Endothelial cell (in vitro differentiated cells): ENCODE data around the gene DFFB. TPM values are rescaled to one million over a fixed set of nuclear protein-coding genes. Genes with fewer than 3 reads are reported as not detected.

Experiments used
- DNase-seq: peaks from one replicate; pipeline ENCODE4 v3.0.0; 2021; ENCODE audit warnings: low spot score
- H3K27ac Mint-ChIP-seq: one replicate; pipeline ENCODE4 v1.8.0; 2021; ENCODE audit warnings: mixed read lengths, inconsistent platforms; ENCODE audit not compliant: unreplicated experiment
- H3K27me3 Mint-ChIP-seq: one replicate; pipeline ENCODE4 v1.8.0; 2021; ENCODE audit warnings: mild to moderate bottlenecking, moderate library complexity, mixed read lengths, inconsistent platforms; ENCODE audit not compliant: unreplicated experiment
- H3K36me3 Mint-ChIP-seq: one replicate; pipeline ENCODE4 v1.8.0; 2021; ENCODE audit warnings: mild to moderate bottlenecking, low read depth, mixed read lengths, inconsistent platforms; ENCODE audit not compliant: unreplicated experiment
- H3K4me1 Mint-ChIP-seq: one replicate; pipeline ENCODE4 v1.8.0; 2021; ENCODE audit warnings: mild to moderate bottlenecking, mixed read lengths, inconsistent platforms; ENCODE audit not compliant: unreplicated experiment
- H3K4me3 Mint-ChIP-seq: one replicate; pipeline ENCODE4 v1.8.0; 2021; ENCODE audit warnings: mild to moderate bottlenecking, mixed read lengths, inconsistent platforms; ENCODE audit not compliant: unreplicated experiment
- H3K9me3 Mint-ChIP-seq: one replicate; pipeline ENCODE4 v1.8.0; 2021; ENCODE audit warnings: mixed read lengths, inconsistent platforms; ENCODE audit not compliant: unreplicated experiment
- total RNA-seq: library from RNA; stranded (reverse); fragmentation: NEBNext Ultra II Directional; extraction: Animal tissue kit (Norgen Biotek cat#: 25700); gene quantifications from one replicate; pipeline ENCODE4 v1.2.1, GENCODE V29; 2021; ENCODE audit not compliant: unreplicated experiment
- TF ChIP-seq, protein P1 (sequence below): fragments of 200-600 bp; sonication (generic); IDR thresholded peaks from one replicate; pipeline ENCODE4 v1.5.0; 2021; ENCODE audit warnings: antibody characterized with exemption; ENCODE audit not compliant: unreplicated experiment

Gene DFFB
- total RNA-seq, 1 donor from 2014 or later = 6.8 TPM

DNA sequence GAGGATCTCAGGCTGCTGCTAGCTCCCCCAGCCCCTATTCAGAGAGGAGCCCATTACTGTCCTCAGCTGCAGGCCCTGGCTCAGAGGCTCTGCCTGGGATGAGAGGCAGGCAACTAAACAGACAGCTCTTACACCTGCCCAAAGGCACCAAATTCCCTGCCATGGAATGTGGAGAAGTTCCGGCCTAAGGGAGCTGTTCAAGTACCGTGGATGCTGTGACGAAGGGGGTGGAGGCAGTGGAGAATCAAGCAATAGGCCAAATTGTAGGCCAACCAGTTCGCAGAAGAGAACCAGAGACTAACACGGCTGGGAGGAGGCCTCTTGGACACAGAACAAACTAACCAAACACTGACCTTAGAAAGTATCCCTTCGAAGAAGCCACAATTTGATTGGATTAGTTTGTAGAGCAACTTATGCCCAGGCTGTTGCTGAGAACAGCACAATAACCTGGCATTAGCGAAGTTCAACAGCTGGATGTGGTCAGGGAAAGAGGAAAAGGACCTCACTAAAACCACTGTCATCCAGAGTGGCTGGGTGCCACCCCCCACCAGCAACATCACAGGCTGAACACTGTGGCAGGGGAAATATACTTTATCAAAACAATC, 39.2 kb downstream of the DFFB start:
- H3K4me3 Mint-ChIP-seq = peak overlapping the region; percentile 42
- DNase-seq = no peak
- no peaks in the 10 kb centered on the region for H3K36me3 Mint-ChIP-seq
- H3K9me3 Mint-ChIP-seq = no peaks in the 10 kb centered on the region
- H3K27ac Mint-ChIP-seq = no peak overlapping the region
- H3K27me3 Mint-ChIP-seq = peaks cover 5% of the 10 kb centered on the region
- peaks cover 9% of the 10 kb centered on the region for H3K4me1 Mint-ChIP-seq
- TF ChIP-seq, protein P1, sequence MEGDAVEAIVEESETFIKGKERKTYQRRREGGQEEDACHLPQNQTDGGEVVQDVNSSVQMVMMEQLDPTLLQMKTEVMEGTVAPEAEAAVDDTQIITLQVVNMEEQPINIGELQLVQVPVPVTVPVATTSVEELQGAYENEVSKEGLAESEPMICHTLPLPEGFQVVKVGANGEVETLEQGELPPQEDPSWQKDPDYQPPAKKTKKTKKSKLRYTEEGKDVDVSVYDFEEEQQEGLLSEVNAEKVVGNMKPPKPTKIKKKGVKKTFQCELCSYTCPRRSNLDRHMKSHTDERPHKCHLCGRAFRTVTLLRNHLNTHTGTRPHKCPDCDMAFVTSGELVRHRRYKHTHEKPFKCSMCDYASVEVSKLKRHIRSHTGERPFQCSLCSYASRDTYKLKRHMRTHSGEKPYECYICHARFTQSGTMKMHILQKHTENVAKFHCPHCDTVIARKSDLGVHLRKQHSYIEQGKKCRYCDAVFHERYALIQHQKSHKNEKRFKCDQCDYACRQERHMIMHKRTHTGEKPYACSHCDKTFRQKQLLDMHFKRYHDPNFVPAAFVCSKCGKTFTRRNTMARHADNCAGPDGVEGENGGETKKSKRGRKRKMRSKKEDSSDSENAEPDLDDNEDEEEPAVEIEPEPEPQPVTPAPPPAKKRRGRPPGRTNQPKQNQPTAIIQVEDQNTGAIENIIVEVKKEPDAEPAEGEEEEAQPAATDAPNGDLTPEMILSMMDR = no peak

DNA sequence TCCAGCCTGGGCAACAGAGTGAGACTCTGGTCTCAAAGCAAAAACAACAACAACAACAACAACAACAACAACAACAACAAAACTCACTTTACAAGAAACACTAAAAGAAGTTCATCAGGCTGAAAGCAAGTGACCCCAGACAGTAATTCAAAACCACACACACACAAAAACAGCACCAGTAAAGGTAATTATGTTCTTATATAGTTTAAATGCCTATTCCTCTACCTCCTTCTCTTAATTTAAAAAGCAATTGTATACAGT, 41.1 kb downstream of the DFFB start:
- no peak overlapping the region for H3K27ac Mint-ChIP-seq
- peaks cover 10% of the 10 kb centered on the region for H3K4me1 Mint-ChIP-seq
- peaks cover 7% of the 10 kb centered on the region for H3K27me3 Mint-ChIP-seq
- H3K36me3 Mint-ChIP-seq = no peaks in the 10 kb centered on the region
- TF ChIP-seq, protein P1 = no peak
- DNase-seq = no peak
- peak overlapping the region; percentile 42 for H3K4me3 Mint-ChIP-seq
- H3K9me3 Mint-ChIP-seq = no peaks in the 10 kb centered on the region

DNA sequence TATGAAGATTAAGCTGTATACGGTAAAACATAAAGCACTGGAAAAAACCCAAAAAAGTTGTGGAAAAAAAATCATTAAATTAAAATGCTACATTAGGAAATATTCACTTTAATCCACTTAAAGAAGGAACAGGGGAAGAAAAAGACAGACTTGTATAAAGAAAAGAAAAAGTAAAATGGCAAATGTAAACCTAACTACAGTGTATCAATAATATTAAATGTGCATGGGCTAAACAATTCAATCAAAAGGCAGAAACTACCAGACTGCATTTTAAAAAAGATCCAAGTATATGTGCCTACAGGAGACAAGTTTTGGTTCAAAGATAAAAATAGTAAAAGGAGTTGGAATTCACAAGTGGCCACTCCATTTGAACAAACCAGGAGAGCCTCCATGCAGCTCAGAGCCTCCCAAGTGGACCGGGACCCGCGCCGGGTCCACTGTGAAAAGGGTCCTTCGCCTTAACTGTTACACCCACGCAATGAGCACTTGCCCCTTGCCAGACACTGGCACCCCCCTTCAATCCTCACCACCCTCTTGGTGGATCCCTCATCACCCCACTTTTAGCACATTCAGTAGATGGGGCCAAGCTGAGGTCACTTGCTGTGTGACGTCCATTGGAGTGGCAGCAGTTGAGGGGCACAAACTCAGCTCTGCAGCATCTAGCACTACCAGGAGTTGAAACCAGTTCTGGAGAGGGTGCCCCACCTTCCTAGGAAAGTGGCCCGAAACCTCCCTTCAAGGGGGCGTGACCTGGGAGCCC, 41.9 kb downstream of the DFFB start:
- Mint-ChIP-seq H3K9me3 (no peaks in the 10 kb centered on the region), H3K27me3 (peaks cover 8% of the 10 kb centered on the region), H3K4me3 (peak overlapping the region; percentile 95), H3K36me3 (no peaks in the 10 kb centered on the region), H3K27ac (peak overlapping the region; percentile 83), H3K4me1 (peaks cover 15% of the 10 kb centered on the region)
- DNase-seq = no peak
- TF ChIP-seq, protein P1 = no peak

DNA sequence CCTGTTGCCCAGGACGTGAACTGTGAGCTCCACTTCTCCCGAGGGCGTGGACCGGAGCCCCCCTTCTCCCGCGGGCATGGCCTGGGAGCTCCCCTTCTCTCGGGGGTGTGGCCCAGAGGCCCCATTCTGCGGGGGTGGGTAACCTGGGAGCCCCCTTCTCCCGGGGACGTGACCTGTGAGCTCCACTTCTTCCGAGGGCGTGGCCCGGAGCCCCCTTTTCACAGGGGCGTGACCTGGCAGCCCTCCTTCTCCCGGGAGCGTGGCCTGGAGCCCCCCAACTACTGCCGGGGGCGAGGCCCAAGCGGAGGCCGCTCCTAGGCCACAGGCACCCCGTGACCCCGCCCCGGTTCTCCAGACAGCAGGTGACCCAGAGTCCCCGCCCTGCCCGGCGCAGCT, 42.5 kb downstream of the DFFB start:
- H3K27ac Mint-ChIP-seq = no peak overlapping the region
- no peaks in the 10 kb centered on the region for H3K9me3 Mint-ChIP-seq
- H3K4me1 Mint-ChIP-seq = peaks cover 15% of the 10 kb centered on the region
- peaks cover 8% of the 10 kb centered on the region for H3K27me3 Mint-ChIP-seq
- TF ChIP-seq, protein P1 = no peak
- peak; percentile 24 for DNase-seq
- no peaks in the 10 kb centered on the region for H3K36me3 Mint-ChIP-seq
- H3K4me3 Mint-ChIP-seq = peak overlapping the region; percentile 95

DNA sequence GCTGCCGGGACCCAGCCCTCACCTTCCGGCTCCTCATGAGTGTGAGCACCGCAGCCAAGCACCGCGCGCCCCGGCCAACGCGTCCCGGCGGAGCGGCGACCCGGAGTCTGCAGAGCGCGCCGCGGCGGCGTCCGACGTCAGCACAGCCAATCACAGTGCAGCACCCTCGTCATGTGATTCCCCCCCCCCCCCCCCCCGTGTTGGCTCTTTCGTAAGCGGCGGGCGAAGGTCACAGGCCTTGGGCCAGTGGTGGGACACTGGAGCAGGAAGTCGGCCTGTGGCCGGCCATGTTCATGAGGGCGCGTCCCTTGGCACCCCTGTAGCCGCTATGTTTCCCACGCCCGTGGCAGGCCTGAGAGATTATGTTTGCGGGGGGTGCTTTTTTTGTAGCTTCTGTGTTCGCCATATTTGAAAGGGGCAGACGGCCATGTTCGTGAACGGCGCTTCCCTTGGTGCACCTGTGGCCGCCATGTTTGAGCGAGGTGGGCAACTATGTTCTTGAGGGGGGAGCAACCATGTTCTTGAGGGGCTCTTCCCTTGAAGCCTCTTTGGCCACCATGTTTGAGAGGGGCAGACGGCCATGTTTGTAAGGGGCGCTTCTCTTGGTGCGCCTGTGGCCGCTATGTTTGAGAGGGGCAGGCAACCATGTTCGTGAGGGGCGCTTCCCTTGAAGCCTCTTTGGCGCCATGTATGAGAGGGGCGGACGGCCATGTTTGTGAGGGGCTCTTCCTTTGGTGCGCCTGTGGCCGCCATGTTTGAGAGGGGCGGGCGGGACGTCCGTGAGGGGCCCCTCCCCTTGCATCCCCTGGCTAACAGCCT, 43.1 kb downstream of the DFFB start, which contains the start of gene C1orf174:
Gene C1orf174 (minus strand): TSS at position 123 of the 819 bp plus-strand sequence. CDS start 86 bp downstream, at position 37.
- DNase-seq = peak; percentile 89
- H3K36me3 Mint-ChIP-seq = no peaks in the 10 kb centered on the region
- TF ChIP-seq, protein P1 = no peak
- peak within 1 kb of the TSS; percentile 97 for H3K27ac Mint-ChIP-seq
- peak within 1 kb of the TSS; percentile 95 for H3K4me3 Mint-ChIP-seq
- no peaks in the 10 kb centered on the region for H3K9me3 Mint-ChIP-seq
- H3K4me1 Mint-ChIP-seq = peaks cover 15% of the 10 kb centered on the region
- H3K27me3 Mint-ChIP-seq = peaks cover 8% of the 10 kb centered on the region
